NCI-H524 treated with DMSO at 0.1 percent for 48 hours (cell line): ENCODE data around the gene MBP.

Experiments
- DNase-seq: peaks from one replicate; lab custom pipeline; 2025; lab: John Stamatoyannopoulos, UW

MBP gene

GRCh38 chr18:76986406-76986805 lies 146.2 kb downstream of the MBP start:
- DNase-seq = no peak

DNA sequence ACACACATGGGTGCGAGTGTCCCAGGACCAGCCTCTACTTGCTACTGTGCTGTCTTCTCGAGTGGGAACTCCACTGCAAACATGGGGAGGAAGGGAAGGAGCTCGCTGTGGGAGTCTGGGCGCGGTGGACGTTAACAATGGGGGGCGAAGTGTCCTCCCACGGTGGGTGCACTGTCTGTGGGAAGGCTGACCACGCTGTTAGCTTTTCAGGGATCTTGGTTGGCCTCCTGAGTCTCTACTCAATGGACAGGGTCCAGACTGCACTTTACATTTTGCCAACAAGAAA lies 146.7 kb downstream of the MBP start:
- DNase-seq = no peak

GRCh38 chr18:76985156-76985950 lies 147.2 kb downstream of the MBP start:
- no peak for DNase-seq

- no peak for DNase-seq
Measured at GRCh38 chr18:76984193-76985155, 148.1 kb downstream of the MBP start.

GRCh38 chr18:76983613-76984051 lies 149.0 kb downstream of the MBP start:
- no peak for DNase-seq

DNA sequence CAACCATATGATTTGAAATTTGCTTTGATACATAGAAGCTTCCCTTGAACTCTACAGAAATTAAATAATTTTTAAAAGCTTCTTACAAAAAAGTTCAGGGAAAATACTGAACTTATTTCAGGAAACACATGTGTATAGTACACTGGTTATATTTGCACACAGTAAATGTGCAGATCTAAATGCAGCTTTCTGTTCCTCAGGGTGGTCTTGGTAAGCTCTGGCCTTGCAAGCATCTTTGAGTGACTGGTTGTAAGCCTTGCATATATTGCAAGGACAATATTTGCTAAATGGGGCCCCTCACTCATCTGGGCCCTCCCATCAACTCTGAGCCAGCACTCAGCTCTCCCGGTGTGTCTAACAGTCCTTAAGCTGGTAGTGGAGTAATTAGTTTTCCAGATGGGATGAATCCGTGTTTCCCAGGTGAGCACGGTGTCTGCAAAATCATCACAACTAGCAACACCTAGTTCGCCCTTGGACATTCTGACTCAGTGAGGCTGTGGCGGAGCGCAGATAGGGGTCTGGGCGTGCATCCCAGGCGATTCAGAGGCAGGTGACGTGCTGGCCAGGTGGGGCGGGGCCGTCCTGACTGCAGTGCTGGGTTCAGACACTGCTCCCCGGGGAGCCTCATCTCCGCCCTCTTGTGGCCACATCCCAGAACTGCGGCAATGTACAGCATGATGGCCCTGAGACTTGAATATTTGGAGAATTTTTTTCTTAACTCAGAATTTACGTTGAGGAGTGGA lies 149.6 kb downstream of the MBP start:
- peak; percentile 22 for DNase-seq

DNA sequence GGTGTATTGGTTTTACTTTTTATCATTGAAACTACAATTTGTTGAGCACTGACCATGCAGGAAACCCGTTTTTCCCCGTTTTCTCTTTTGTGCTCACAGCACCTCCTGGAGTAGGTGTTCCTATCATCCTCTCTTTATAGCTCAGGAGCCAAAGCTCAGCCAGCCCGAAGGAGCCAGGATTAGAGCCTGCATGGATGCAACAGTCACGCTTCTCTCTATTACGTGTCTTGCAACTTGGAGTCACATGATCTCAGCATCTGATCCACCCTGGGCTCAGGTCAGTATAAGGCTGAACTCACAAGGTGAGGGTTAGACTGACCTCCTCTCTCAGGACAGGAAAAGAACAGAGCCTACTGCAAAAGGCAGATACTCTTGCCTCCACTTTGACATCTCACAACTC lies 150.5 kb downstream of the MBP start:
- DNase-seq = no peak

DNA sequence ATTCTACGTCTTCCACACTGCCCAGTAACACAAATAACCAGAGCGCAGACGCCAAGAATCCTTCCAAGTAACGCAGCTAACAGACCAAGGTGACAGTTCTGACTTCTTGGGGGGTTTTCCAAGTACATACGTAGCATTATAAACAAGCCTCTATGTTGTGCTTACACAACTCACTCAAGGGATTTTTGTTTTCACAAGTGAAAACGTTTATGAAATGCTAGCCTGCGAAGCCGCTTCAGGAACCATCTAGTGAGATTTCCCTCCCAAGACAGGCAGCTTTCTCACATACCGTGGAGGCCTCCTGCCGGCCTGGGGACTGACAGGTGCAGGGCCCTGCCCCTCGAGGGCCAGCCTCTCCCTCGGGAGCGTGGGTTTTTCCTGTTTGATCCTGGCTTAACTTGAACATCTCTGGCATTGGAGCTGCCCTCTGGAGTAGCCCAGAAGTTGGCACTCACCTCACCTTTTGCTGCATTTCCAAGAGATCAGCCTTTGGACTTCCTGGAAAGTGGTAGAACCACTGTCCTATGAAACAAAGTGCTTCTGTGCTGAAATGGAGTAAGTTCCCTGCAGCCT lies 151.1 kb downstream of the MBP start:
- DNase-seq = no peak

GRCh38 chr18:76980663-76981395 lies 151.8 kb downstream of the MBP start:
- no peak for DNase-seq

GRCh38 chr18:76979906-76980305 lies 152.7 kb downstream of the MBP start:
- DNase-seq = no peak

DNA sequence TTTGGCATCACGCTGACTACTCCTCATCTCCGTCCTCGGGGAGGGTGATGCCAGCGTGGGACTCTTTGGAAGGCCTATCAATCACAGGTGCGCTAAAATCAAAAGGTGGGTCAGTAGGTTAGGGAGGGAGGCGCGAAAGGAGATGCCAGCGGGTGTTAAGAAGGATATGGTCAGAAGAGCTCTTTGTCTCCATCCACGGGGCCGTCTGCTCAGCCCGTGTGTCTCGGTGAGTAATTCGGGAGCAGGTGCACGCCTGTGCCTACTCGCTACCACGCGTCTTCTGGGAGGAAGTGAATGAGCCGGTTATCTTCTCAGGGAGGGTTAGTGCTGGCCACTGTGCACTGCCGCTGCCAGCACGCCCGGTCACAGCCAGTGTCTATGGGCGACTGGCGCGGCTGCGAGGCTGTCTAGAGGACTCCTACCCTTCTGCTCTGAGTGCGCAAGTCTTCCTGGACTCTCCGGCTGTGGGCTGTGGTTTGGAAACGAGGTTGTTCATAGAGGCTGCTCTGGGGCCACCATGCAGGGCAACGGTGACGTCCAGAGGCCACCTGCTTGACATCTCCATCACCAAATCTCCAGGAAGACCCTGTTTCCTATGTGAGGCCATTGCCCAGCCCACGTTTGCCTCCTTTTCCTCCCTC lies 153.4 kb downstream of the MBP start:
- DNase-seq = no peak

- no peak for DNase-seq
Measured at GRCh38 chr18:76978616-76979015, 154.0 kb downstream of the MBP start.

DNA sequence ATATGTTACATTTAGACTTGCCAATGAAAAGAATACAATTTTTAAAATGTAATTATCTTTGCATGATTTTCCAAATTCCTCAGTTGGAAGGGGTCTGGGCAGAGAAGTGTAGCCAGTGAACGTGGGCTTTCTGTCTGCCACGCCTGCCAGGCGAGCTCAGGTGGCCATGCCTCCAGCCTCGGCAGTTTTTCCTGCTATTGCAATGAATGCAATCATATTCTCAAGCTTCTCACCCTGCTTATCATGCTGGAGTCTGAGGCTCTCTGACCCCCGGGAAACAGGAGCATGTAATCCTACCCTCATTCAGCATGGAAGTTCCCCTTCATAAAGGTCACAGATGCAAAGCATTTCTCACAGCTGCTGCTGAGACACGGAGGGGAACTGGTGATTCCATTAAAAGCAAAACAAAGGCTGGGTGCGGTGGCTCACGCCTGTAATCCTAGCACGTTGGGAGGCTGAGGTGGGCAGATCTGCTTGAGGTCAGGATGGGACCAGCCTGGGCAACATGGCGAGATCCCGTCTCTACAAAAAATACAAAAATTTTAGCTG lies 154.8 kb downstream of the MBP start:
- no peak for DNase-seq

DNA sequence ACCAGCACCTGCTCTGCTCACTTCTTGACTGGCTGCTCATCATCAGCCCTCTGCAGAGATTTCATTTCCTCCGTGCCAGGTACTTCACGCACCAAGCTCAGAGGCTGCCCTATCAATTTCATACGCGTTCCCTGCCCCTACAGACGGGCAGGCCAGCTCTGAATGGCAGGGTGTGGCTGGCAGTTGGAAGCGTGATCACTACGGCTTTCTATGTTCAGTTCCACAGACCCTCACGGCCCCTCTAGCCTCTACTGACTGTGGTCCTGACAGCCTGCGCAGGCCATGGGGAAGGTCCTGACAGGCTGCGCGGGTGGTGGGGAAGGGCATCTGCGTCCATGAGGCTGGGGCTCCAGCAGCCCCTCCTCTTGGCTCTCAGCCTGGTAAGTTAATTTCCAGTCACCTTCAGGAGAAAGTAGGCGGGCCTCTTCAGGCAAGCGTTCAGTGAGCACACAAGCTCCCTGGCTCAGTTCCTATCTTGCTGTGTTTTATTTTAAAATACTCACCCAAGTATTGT lies 155.4 kb downstream of the MBP start:
- no peak for DNase-seq

- DNase-seq = no peak
Measured at GRCh38 chr18:76975577-76976110, 156.9 kb downstream of the MBP start.

- no peak for DNase-seq
Measured at GRCh38 chr18:76974386-76974785, 158.2 kb downstream of the MBP start.

GRCh38 chr18:76973520-76974266 lies 158.9 kb downstream of the MBP start:
- DNase-seq = no peak

GRCh38 chr18:76972846-76973519 lies 159.6 kb downstream of the MBP start:
- no peak for DNase-seq

DNA sequence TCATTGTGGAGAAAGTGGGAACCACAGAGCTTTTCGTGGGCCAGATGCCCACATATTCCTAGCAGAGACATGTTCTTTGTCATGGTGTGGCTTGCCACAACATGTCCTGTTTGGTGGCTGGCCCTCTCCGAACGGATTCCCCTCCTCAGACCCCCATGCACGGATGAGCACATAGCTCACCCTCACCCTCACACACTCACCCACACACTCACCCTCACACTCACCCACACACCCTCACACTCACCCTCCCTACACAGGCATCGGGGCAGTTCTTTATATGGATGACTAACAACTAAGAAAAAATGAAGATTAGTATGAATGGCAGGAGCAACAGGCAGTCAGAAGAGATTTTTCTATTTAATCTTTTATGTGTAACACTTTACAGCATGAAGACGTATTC lies 160.3 kb downstream of the MBP start:
- DNase-seq = no peak
